SK-N-SH treated with all-trans-retinoic acid at 6 μM for 48 hours (cell line): Measurements from ENCODE around the gene ITGBL1.

Experiments used
- ATAC-seq: fragments of 200-7000 bp; cut with Tn5 transposase; 3 replicates; pipeline ENCODE4 v1.9.1; 2020; ENCODE audit warnings: mild to moderate bottlenecking, moderate library complexity
- ARNTL ChIP-seq: fragments of 450-650 bp; formaldehyde crosslinking; IDR thresholded peaks from 2 replicates; pipeline ENCODE4 v1.5.0; 2020; ENCODE audit warnings: low read depth, mild to moderate bottlenecking, moderate library complexity, borderline replicate concordance
- BACH2 ChIP-seq: fragments of 250-450 bp; sonication (Bioruptor Pico); IDR thresholded peaks from 2 replicates; pipeline ENCODE4 v1.9.0; 2021; ENCODE audit warnings: mild to moderate bottlenecking, borderline replicate concordance
- CSDC2 ChIP-seq: fragments of 250-450 bp; sonication (Bioruptor Pico); IDR thresholded peaks from 2 replicates; pipeline ENCODE4 v1.5.0; 2020; ENCODE audit warnings: mild to moderate bottlenecking, moderate library complexity
- ESRRG ChIP-seq: fragments of 250-450 bp; sonication (Bioruptor Pico); IDR thresholded peaks from 2 replicates; pipeline ENCODE4 v1.6.1; 2021; ENCODE audit warnings: mild to moderate bottlenecking
- GLIS3 ChIP-seq: fragments of 250-450 bp; sonication (Bioruptor Pico); IDR thresholded peaks from 2 replicates; pipeline ENCODE4 v1.5.0; 2020; ENCODE audit warnings: mild to moderate bottlenecking, moderate library complexity
- ISL1 ChIP-seq: fragments of 250-450 bp; sonication (Bioruptor Pico); IDR thresholded peaks from 2 replicates; pipeline ENCODE4 v2.1.2; 2022; ENCODE audit warnings: mild to moderate bottlenecking, moderate library complexity
- OSR1 ChIP-seq: fragments of 250-450 bp; sonication (Bioruptor Pico); IDR thresholded peaks from 2 replicates; pipeline ENCODE4 v1.8.0; 2022; ENCODE audit warnings: moderate library complexity, mild to moderate bottlenecking, inconsistent platforms
- PPARA ChIP-seq: fragments of 250-450 bp; sonication (Bioruptor Pico); IDR thresholded peaks from 2 replicates; pipeline ENCODE4 v1.5.0; 2020; ENCODE audit warnings: mild to moderate bottlenecking, borderline replicate concordance
- RARB ChIP-seq: fragments of 250-450 bp; sonication (Bioruptor Pico); IDR thresholded peaks from 2 replicates; pipeline ENCODE4 v1.8.0; 2021; ENCODE audit warnings: mild to moderate bottlenecking, moderate library complexity
- SNAI2 ChIP-seq: fragments of 250-450 bp; sonication (Bioruptor Pico); IDR thresholded peaks from 2 replicates; pipeline ENCODE4 v1.5.0; 2020; ENCODE audit warnings: mild to moderate bottlenecking, moderate library complexity
- TCF4 ChIP-seq: fragments of 250-450 bp; sonication (Bioruptor Pico); IDR thresholded peaks from 2 replicates; pipeline ENCODE4 v1.8.0; 2021; ENCODE audit warnings: mild to moderate bottlenecking, moderate library complexity, borderline replicate concordance
- TOX ChIP-seq: fragments of 250-450 bp; sonication (Bioruptor Pico); IDR thresholded peaks from 2 replicates; pipeline ENCODE4 v1.8.0; 2021; ENCODE audit warnings: mild to moderate bottlenecking, moderate library complexity, borderline replicate concordance
- ZC3H10 ChIP-seq: fragments of 250-450 bp; sonication (Bioruptor Pico); IDR thresholded peaks from 2 replicates; pipeline ENCODE4 v1.5.1; 2021; ENCODE audit warnings: mild to moderate bottlenecking, moderate library complexity
- ZFP3 ChIP-seq: fragments of 250-450 bp; sonication (Bioruptor Pico); IDR thresholded peaks from 2 replicates; pipeline ENCODE4 v1.5.0; 2020; ENCODE audit warnings: mild to moderate bottlenecking, moderate library complexity
- ZFP30 ChIP-seq: fragments of 450-650 bp; formaldehyde crosslinking; IDR thresholded peaks from 2 replicates; pipeline ENCODE4 v1.5.0; 2022; ENCODE audit warnings: mild to moderate bottlenecking, moderate library complexity
- ZNF70 ChIP-seq: fragments of 450-650 bp; formaldehyde crosslinking; IDR thresholded peaks from 2 replicates; pipeline ENCODE4 v1.5.0; 2020; ENCODE audit warnings: mild to moderate bottlenecking, moderate library complexity
- ZNF8 ChIP-seq: fragments of 450-650 bp; formaldehyde crosslinking; IDR thresholded peaks from 2 replicates; pipeline ENCODE4 v1.5.0; 2020; ENCODE audit warnings: mild to moderate bottlenecking, moderate library complexity
- TF ChIP-seq, protein P1 (sequence below): fragments of 250-450 bp; sonication (Bioruptor Pico); IDR thresholded peaks from 2 replicates; pipeline ENCODE4 v1.5.0; 2020; ENCODE audit warnings: mild to moderate bottlenecking, moderate library complexity
- TF ChIP-seq, protein P2 (sequence below): fragments of 250-450 bp; sonication (Bioruptor Pico); IDR thresholded peaks from 2 replicates; pipeline ENCODE4 v1.8.0; 2020; ENCODE audit warnings: mild to moderate bottlenecking, moderate library complexity, borderline replicate concordance
- TF ChIP-seq, protein P3 (sequence below): fragments of 250-450 bp; sonication (Bioruptor Pico); IDR thresholded peaks from 2 replicates; pipeline ENCODE4 v1.5.1; 2020; ENCODE audit warnings: low read depth, mild to moderate bottlenecking, moderate library complexity
- TF ChIP-seq, protein P4 (sequence below): fragments of 250-450 bp; sonication (Bioruptor Pico); IDR thresholded peaks from 2 replicates; pipeline ENCODE4 v1.8.0; 2021; ENCODE audit warnings: low read depth, mild to moderate bottlenecking, moderate library complexity, borderline replicate concordance

Gene ITGBL1

DNA sequence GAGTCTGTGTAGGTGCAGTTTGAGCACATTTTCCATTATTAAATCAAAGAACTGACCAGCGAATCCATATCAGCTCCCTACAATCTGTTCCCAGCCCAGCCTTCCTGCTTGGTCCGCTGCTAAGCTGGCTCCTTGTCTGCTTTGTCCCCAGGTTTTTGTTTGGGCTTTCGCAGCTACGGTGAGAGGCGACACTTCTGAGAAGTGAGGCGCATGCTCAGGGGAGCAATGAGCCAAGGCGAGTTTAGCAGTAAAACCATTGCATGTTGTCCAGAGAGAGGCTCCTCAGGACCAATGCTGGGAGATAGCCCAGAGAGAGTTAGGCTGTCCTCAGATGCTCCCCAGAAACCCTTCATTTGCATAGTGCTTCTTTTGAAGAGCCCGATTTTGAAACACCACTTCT lies 162.0 kb downstream of the ITGBL1 start:
- ATAC-seq: no peak
- TF ChIP-seq ARNTL (no peak), PPARA (CRISPR knock-in tag) (no peak), CSDC2 (CRISPR knock-in tag) (no peak), ZFP30 (CRISPR knock-in tag) (no peak), TOX (CRISPR knock-in tag) (no peak)

DNA sequence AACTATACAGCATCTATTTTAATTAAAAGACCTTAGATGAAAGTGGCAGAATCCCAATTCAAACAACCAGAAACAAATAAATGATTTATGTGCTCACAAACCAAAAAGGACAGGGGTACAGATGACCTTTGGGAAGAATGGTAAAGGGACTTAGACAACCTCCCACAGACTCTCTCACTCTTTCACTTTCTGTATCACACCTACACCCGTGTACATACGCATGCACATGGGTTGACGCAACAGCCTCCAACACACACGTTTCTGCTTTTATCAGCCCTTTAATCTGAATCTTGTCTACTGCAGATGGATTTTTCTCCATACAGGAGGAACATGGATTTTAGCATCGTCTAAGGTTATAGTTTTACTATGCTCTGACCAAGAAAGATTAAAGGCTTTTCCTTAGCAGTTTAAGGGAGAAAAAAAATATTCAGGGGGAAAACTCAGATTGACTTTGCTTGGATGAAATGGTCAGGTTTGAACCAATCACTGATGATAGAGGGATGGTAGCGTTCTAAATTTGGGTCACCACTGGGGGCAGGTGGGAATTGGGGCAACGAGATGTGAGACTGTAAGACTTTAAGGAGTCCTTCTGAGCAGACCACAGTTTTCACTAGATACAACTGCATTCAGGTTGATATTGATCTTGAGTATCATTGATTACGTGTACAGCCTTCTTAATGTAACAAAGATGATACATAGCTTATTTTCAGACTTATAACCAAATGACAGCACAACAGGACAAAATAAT lies 166.1 kb downstream of the ITGBL1 start:
- no peak for ATAC-seq
- TF ChIP-seq RARB (CRISPR knock-in tag): no peak
- TF ChIP-seq PPARA (CRISPR knock-in tag): no peak
- TF ChIP-seq ISL1 (CRISPR knock-in tag): no peak
- TF ChIP-seq ZFP3 (CRISPR knock-in tag): no peak
- TF ChIP-seq ESRRG (CRISPR knock-in tag): no peak
- no peak for TF ChIP-seq GLIS3
- no peak for TF ChIP-seq CSDC2 (CRISPR knock-in tag)
- TF ChIP-seq, protein P1, sequence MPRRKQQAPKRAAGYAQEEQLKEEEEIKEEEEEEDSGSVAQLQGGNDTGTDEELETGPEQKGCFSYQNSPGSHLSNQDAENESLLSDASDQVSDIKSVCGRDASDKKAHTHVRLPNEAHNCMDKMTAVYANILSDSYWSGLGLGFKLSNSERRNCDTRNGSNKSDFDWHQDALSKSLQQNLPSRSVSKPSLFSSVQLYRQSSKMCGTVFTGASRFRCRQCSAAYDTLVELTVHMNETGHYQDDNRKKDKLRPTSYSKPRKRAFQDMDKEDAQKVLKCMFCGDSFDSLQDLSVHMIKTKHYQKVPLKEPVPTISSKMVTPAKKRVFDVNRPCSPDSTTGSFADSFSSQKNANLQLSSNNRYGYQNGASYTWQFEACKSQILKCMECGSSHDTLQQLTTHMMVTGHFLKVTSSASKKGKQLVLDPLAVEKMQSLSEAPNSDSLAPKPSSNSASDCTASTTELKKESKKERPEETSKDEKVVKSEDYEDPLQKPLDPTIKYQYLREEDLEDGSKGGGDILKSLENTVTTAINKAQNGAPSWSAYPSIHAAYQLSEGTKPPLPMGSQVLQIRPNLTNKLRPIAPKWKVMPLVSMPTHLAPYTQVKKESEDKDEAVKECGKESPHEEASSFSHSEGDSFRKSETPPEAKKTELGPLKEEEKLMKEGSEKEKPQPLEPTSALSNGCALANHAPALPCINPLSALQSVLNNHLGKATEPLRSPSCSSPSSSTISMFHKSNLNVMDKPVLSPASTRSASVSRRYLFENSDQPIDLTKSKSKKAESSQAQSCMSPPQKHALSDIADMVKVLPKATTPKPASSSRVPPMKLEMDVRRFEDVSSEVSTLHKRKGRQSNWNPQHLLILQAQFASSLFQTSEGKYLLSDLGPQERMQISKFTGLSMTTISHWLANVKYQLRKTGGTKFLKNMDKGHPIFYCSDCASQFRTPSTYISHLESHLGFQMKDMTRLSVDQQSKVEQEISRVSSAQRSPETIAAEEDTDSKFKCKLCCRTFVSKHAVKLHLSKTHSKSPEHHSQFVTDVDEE: no peak
- TF ChIP-seq ZNF8 (CRISPR knock-in tag): no peak
- TF ChIP-seq BACH2 (CRISPR knock-in tag): no peak
- TF ChIP-seq SNAI2: no peak
- TF ChIP-seq ARNTL: no peak
- TF ChIP-seq ZNF70 (CRISPR knock-in tag): no peak
- TF ChIP-seq TCF4 (CRISPR knock-in tag): no peak

DNA sequence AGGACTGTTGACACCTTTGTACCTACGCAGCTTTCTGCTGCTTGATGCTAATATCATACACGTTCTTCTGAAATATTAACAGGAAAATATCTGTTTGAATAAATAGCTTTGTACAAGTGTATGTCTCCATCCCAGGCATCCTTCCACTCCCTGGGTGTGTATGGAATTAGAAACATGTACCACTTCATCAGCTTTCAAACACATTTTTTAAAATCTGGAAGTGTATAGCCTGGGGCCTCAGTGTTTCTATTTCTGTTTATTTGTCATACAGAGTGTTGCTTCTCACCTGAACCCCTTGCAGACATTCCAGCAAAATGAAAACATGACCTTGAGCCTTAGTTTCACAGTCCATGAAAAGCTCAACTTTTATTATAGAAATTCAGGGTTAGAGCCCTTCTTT lies 168.6 kb downstream of the ITGBL1 start:
- no peak for ATAC-seq
- TF ChIP-seq BACH2 (CRISPR knock-in tag) (no peak), CSDC2 (CRISPR knock-in tag) (no peak), SNAI2 (no peak), ZFP3 (CRISPR knock-in tag) (no peak), TOX (CRISPR knock-in tag) (no peak), TCF4 (CRISPR knock-in tag) (no peak), ZNF8 (CRISPR knock-in tag) (no peak)
- TF ChIP-seq, protein P2, sequence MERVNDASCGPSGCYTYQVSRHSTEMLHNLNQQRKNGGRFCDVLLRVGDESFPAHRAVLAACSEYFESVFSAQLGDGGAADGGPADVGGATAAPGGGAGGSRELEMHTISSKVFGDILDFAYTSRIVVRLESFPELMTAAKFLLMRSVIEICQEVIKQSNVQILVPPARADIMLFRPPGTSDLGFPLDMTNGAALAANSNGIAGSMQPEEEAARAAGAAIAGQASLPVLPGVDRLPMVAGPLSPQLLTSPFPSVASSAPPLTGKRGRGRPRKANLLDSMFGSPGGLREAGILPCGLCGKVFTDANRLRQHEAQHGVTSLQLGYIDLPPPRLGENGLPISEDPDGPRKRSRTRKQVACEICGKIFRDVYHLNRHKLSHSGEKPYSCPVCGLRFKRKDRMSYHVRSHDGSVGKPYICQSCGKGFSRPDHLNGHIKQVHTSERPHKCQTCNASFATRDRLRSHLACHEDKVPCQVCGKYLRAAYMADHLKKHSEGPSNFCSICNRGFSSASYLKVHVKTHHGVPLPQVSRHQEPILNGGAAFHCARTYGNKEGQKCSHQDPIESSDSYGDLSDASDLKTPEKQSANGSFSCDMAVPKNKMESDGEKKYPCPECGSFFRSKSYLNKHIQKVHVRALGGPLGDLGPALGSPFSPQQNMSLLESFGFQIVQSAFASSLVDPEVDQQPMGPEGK (CRISPR knock-in tag): no peak
- TF ChIP-seq, protein P3, sequence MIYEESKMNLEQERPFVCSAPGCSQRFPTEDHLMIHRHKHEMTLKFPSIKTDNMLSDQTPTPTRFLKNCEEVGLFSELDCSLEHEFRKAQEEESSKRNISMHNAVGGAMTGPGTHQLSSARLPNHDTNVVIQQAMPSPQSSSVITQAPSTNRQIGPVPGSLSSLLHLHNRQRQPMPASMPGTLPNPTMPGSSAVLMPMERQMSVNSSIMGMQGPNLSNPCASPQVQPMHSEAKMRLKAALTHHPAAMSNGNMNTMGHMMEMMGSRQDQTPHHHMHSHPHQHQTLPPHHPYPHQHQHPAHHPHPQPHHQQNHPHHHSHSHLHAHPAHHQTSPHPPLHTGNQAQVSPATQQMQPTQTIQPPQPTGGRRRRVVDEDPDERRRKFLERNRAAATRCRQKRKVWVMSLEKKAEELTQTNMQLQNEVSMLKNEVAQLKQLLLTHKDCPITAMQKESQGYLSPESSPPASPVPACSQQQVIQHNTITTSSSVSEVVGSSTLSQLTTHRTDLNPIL (CRISPR knock-in tag): no peak
- TF ChIP-seq, protein P4, sequence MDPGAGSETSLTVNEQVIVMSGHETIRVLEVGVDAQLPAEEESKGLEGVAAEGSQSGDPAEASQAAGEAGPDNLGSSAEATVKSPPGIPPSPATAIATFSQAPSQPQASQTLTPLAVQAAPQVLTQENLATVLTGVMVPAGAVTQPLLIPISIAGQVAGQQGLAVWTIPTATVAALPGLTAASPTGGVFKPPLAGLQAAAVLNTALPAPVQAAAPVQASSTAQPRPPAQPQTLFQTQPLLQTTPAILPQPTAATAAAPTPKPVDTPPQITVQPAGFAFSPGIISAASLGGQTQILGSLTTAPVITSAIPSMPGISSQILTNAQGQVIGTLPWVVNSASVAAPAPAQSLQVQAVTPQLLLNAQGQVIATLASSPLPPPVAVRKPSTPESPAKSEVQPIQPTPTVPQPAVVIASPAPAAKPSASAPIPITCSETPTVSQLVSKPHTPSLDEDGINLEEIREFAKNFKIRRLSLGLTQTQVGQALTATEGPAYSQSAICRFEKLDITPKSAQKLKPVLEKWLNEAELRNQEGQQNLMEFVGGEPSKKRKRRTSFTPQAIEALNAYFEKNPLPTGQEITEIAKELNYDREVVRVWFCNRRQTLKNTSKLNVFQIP (CRISPR knock-in tag): no peak

DNA sequence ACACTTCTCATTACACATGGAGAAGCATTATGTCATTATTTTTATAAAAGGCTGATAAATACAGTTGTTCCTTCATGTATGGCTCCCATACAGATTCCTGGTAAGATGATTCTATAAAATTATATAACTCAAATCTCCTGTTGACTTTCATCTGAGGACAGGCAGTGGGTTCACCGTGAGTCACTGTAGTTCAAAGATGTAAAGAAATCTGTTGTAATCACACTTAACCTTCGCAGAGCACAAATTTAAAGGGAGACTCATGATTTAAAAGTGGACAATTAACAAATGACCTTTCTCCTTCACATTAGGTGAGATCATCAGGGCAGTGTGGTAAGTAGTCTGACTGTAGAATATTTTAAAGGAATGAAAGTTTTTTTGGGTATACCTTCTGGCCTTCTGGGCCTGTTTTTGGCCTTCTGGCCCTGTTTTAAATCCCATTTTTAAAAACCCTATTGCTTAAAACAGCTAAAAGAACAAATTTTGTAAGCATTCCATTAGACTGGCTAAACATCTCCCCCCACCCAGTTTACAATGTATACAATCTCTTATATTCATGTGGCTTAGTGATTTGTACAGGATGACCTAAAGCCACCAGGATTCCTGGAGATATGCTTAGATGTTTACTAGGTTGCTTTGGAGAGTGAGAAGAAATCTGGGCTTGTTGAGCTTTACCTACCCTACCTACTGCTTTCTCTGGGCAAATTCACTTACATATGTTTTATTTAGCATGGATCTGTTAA lies 171.2 kb downstream of the ITGBL1 start:
- no peak for TF ChIP-seq CSDC2 (CRISPR knock-in tag)
- no peak for TF ChIP-seq TOX (CRISPR knock-in tag)
- no peak for TF ChIP-seq SNAI2
- TF ChIP-seq ZC3H10: no peak
- no peak for TF ChIP-seq GLIS3
- no peak for TF ChIP-seq TCF4 (CRISPR knock-in tag)
- no peak for TF ChIP-seq ZNF70 (CRISPR knock-in tag)
- no peak for TF ChIP-seq OSR1 (CRISPR knock-in tag)
- TF ChIP-seq ESRRG (CRISPR knock-in tag): no peak
- TF ChIP-seq, protein P1: no peak
- no peak for TF ChIP-seq RARB (CRISPR knock-in tag)
- TF ChIP-seq ZFP3 (CRISPR knock-in tag): no peak
- TF ChIP-seq, protein P4 (CRISPR knock-in tag): no peak
- no peak for TF ChIP-seq ZNF8 (CRISPR knock-in tag)
- no peak; the same call in 2 of the 3 replicates for ATAC-seq
